ENCODE data around the gene MVB12B. TPM values are rescaled to one million over a fixed set of nuclear protein-coding genes. Genes with fewer than 3 reads are reported as not detected.

The MVB12B gene
- total RNA-seq, 1 experiment from 2014 or later = 5.8 TPM

GRCh38 chr9:126293522-126293889 lies 33.1 kb upstream of the MVB12B start:
- Histone ChIP-seq H3K4me2 (ENCODE audit: insufficient read depth, insufficient read length, low read length) (no peak overlapping the region), H3K27ac (ENCODE audit: insufficient read length, low read depth, low read length) (no peak overlapping the region), H2BK20ac (ENCODE audit: low read depth, low read length, poor library complexity, severe bottlenecking) (no peak overlapping the region), H2BK120ac (ENCODE audit: low read depth, low read length, poor library complexity, severe bottlenecking) (no peak overlapping the region), H2BK5ac (ENCODE audit: insufficient read length, low read length) (no peak overlapping the region), H3K18ac (ENCODE audit: insufficient read length, low read depth, low read length) (no peak overlapping the region), H3K79me1 (ENCODE audit: insufficient read depth, low read depth, low read length, poor library complexity, severe bottlenecking) (no peaks in the 10 kb centered on the region), H3K79me2 (ENCODE audit: insufficient read depth, low read length) (no peaks in the 10 kb centered on the region), H2BK15ac (ENCODE audit: low read depth, low read length) (no peak overlapping the region), H4K8ac (replicated peaks; ENCODE audit: insufficient read length, low read depth, low read length) (no peak overlapping the region), H2AFZ (ENCODE audit: low read length) (no peak overlapping the region), H3K56ac (ENCODE audit: insufficient read length, low read depth, low read length) (no peak overlapping the region), H3K27me3 (ENCODE audit: insufficient read depth, low read length) (no peaks in the 10 kb centered on the region), H2BK12ac (ENCODE audit: insufficient read length, low read depth, low read length) (no peak overlapping the region), H3K9me3 (ENCODE audit: control insufficient read depth, low read depth, low read length) (no peaks in the 10 kb centered on the region), H3K23ac (ENCODE audit: insufficient read length, low read depth, low read length) (no peak overlapping the region), H2AK5ac (ENCODE audit: insufficient read length, low read length) (no peak overlapping the region), H3K23me2 (ENCODE audit: insufficient read length, low read depth, low read length, poor library complexity, severe bottlenecking) (no peaks in the 10 kb centered on the region), H3K4ac (ENCODE audit: low read depth, low read length) (no peak overlapping the region), H4K20me1 (ENCODE audit: control insufficient read depth, insufficient read depth, insufficient read length) (no peaks in the 10 kb centered on the region), H3K14ac (ENCODE audit: insufficient read depth, low read length) (no peak overlapping the region), H3K4me1 (ENCODE audit: insufficient read depth, low read length) (no peaks in the 10 kb centered on the region), H3K9ac (ENCODE audit: extremely low read depth, insufficient read length, low read length) (no peak overlapping the region), H4K91ac (ENCODE audit: insufficient read length, low read depth, low read length) (no peak overlapping the region), H4K5ac (ENCODE audit: insufficient read length, low read depth, low read length) (no peak overlapping the region), H3T11ph (ENCODE audit: low read length) (no peak overlapping the region)
- H3K36me3 Mint-ChIP-seq (ENCODE audit: insufficient read depth in 1 of 3, low read depth in 3 of 3) = no peaks in the 10 kb centered on the region
- no peak for DNase-seq
- TF ChIP-seq CTCF (conservative IDR thresholded peaks at IDR 0.05) = peak; percentile 48; the same call in 2 of the 3 replicates
- peaks cover under 1% of the 10 kb centered on the region in 2 experiments; a peak in 2 of 4 replicates for H3K4me1 Mint-ChIP-seq
- no peaks in the 10 kb centered on the region; a peak in 1 of 5 replicates for H3K9me3 Mint-ChIP-seq
- peaks cover 1% of the 10 kb centered on the region for H3K27me3 Mint-ChIP-seq (ENCODE audit: low read depth)
- H3K4me3 Mint-ChIP-seq = no peak overlapping the region
- no peak overlapping the region for H3K27ac Mint-ChIP-seq
- no CpG with 5 or more reads among the region's 9 CpGs for WGBS (ENCODE audit: extremely low coverage, insufficient read length, low lambda C conversion rate)
